GM12873 (cell line): ENCODE data around the gene PTPRA.

Source experiments
- CTCF ChIP-seq: IDR thresholded peaks from 2 replicates; pipeline ENCODE4 v1.5.1; 2012; ENCODE audit warnings: low read depth, mild to moderate bottlenecking, moderate library complexity, low read length, control low read depth; ENCODE audit not compliant: insufficient read depth; ENCODE audit errors: missing control alignments

Gene PTPRA

DNA sequence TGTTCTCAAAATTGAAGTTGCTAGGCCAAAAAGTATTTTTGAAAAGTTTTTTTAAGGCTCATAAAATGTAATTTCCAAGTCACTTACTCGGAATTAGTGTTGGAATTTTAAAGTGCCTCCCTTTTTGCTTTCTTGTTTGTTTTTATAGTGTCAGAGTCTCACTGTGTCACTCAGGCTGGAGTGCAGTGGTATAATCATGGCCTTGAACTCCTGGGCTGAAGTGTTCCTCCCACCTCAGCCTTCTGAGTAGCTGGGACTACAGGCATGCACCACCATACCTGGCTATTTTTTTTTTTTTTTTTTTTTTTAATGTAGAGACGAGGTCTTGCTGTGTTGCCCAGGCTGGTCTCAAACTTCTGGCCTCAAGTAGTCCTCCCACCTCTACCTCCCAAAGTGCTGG lies 130.1 kb downstream of the PTPRA start:
- TF ChIP-seq CTCF, result no peak

- no peak for TF ChIP-seq CTCF
Measured at GRCh38 chr20:3010985-3011723, 137.9 kb downstream of the PTPRA start.

DNA sequence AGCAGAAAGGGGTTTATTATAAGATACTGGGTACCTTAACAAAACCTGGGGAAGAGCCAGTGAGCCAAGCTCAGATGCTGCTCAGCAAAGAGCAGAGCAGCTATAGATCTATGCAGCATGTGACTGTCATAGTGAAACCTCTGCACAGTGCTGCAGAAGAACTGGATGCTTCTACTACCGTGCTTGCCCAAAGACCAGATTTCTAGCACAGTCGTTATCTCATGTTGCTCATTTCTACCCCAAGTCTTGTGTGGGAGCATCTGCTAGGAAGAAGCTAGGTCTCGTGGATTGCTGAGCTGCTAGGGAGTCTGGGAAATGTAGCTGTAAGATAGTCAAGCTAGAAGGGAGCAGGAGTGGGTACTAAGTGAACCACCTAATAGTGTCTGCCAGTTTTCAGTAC lies 138.5 kb downstream of the PTPRA start:
- TF ChIP-seq CTCF, result no peak

- TF ChIP-seq CTCF, result no peak
Measured at GRCh38 chr20:3013771-3014170, 140.5 kb downstream of the PTPRA start.

- no peak for TF ChIP-seq CTCF
Measured at GRCh38 chr20:3014179-3014578, 140.9 kb downstream of the PTPRA start.

DNA sequence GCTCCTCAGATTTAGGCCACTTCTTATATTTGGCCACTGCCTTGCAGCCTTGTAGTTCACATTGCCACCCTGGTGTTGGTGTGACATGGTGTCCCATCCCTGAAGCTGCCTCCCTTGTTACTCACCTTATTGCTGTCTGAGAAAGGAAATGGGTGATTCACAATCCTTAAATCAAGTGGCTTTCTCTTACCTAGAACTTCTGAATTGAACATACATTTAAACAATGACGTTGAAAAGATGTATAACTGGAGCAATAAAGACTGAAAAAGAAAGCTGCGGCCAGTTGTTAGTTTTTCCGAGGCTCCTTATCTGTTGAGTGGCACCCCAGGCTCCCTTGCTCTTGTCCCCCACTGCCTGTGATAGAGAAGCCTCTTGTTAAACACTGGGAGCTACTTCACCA lies 141.4 kb downstream of the PTPRA start:
- TF ChIP-seq CTCF, result no peak

DNA sequence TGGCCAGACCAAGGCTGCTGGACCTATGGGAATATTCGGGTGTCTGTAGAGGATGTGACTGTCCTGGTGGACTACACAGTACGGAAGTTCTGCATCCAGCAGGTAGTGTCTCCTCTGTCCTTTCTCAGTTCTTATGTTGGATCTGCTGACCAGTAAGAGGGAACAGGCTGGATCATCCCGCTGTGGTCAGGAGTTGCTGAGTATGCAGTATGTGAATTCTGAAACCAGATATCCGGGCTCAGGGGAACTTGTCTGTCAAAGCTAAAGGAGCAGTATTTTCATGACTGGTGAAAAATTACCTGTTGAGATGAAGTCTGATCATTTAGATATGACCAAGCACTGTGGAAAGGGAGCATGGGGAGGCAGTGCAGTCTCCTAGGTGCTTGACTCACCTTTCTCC lies 148.0 kb downstream of the PTPRA start:
- no peak for TF ChIP-seq CTCF

GRCh38 chr20:3021777-3022176 lies 148.5 kb downstream of the PTPRA start:
- TF ChIP-seq CTCF, result no peak
